Adrenal gland (tissue), 5 donors: ENCODE data around the gene TRIM63.

Source experiments
- CTCF ChIP-seq, 6 experiments: fragments of 450-650 bp in 4 of 6; fragments of 200-600 bp in 2 of 6; sonication (generic) in 1 of 6; IDR thresholded peaks; 1 replicate in 5 of 6; 2 replicates in 1 of 6; pipeline versions ENCODE4 v1.5.1 to v1.8.0; 2016 to 2021; ENCODE audit warnings: antibody characterized with exemption in 6 of 6, mild to moderate bottlenecking in 2 of 6, moderate library complexity in 1 of 6
- POLR2A ChIP-seq, 2 donors: fragments of 450-650 bp; IDR thresholded peaks; one replicate each; pipeline ENCODE4 v1.6.1; 2017; ENCODE audit warnings: antibody characterized with exemption in 2 of 2, mild to moderate bottlenecking in 2 of 2, moderate library complexity in 1 of 2
- donor health status: DM: no; HTN: no; CAD: no.

- no peak for TF ChIP-seq POLR2A (IDR thresholded peaks at IDR 0.05)
- TF ChIP-seq CTCF (IDR thresholded peaks at IDR 0.05): no peak
These were observed 51.0 kb downstream of the TRIM63 start for GRCh38 chr1:26016258-26016952.
